ENCODE data around the gene IRF4. TPM values are rescaled to one million over a fixed set of nuclear protein-coding genes. Genes with fewer than 3 reads are reported as not detected.

IRF4 gene
- total RNA-seq, 1 experiment from 2014 or later = not detected

DNA sequence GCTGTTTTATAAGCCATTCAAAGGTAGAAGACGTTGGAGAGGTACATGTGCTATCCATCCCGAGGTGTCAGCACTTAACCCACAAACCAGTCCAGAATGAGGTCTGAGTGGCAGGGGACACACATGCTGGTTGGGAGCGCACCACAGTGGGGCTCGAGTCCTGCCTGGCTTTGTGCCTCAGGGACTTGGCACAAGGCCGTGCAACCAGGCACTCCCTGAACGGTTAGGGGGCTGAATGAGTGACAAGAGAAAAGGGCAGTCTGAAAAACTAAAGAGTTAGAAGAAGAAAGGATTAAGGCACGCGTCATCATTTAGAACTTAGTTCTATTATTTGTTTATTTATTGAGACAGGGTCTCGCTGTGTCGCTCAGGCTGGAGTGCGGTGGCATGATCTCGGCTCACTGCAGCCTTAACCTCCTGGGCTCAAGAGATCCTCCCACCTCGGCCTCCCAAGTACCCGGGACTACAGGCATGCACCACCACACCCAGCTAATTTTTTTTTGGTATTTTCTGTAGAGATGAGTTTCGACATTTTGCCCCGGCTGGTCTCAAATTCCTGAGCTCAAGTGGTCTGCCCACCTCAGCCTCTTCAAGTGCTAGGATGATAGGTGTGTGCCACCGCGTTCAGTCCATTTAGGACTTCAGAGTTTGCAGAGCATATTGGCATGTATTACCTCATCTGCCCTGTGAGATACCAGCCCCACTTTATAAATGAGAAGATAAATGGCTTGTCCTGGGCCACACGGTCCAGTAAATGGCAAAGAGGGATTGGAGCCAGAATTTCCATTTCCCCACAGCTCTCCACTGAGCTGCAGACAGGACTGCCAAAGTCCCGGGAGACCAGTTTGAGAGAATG is 47.4 kb upstream of the IRF4 start:
- no TSS peak for BruUV-seq (replicated peaks)
- H3K36me3 Mint-ChIP-seq (ENCODE audit: insufficient read depth, unreplicated experiment) = no peaks in the 10 kb centered on the region
- H3K27me3 Mint-ChIP-seq (ENCODE audit: unreplicated experiment) = no peaks in the 10 kb centered on the region
- peaks cover 2% of the 10 kb centered on the region for H3K9me3 Mint-ChIP-seq (ENCODE audit: low read depth, unreplicated experiment)
- no peak for DNase-seq
- H3K4me1 Mint-ChIP-seq (ENCODE audit: low read depth, unreplicated experiment) = no peaks in the 10 kb centered on the region
- H3K27ac Mint-ChIP-seq (ENCODE audit: unreplicated experiment) = no peak overlapping the region
- no peak overlapping the region for H3K4me3 Mint-ChIP-seq (ENCODE audit: low read depth, unreplicated experiment)
- intact Hi-C loops (cut with micrococcal nuclease; ENCODE audit: unreplicated experiment) = no loop called here
- TF ChIP-seq, protein P1, sequence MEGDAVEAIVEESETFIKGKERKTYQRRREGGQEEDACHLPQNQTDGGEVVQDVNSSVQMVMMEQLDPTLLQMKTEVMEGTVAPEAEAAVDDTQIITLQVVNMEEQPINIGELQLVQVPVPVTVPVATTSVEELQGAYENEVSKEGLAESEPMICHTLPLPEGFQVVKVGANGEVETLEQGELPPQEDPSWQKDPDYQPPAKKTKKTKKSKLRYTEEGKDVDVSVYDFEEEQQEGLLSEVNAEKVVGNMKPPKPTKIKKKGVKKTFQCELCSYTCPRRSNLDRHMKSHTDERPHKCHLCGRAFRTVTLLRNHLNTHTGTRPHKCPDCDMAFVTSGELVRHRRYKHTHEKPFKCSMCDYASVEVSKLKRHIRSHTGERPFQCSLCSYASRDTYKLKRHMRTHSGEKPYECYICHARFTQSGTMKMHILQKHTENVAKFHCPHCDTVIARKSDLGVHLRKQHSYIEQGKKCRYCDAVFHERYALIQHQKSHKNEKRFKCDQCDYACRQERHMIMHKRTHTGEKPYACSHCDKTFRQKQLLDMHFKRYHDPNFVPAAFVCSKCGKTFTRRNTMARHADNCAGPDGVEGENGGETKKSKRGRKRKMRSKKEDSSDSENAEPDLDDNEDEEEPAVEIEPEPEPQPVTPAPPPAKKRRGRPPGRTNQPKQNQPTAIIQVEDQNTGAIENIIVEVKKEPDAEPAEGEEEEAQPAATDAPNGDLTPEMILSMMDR (IDR thresholded peaks at IDR 0.05; ENCODE audit: unreplicated experiment) = no peak
- CTCF ChIA-PET = no interaction called here

DNA sequence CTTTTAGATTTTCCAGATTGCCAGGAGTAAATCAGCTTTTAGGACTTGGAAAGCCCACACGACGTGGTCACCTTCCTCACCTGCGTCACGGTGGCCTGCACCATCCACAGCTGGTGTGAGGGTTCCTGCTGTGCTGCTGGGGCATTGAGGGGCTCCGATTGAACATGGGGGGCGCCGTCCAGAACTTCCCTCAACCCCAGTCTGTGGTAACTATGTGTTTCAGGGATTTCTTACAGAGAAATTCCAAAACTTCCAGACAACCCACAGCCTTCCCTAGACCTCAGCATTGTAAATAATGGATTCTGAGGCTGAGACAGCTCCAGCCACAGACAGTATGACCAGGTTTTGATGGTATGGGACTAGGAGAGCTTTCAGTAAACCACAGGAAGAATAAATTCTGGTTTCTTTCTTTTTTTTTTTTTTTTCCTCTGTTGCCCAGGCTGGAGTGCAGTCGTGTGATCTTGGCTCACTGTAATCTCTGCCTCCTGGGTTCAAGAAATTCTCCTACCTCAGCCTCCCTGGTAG is 46.7 kb upstream of the IRF4 start:
- DNase-seq = no peak
- Mint-ChIP-seq H3K36me3 (ENCODE audit: insufficient read depth, unreplicated experiment) (no peaks in the 10 kb centered on the region), H3K27me3 (ENCODE audit: unreplicated experiment) (no peaks in the 10 kb centered on the region), H3K27ac (ENCODE audit: unreplicated experiment) (no peak overlapping the region), H3K4me3 (ENCODE audit: low read depth, unreplicated experiment) (no peak overlapping the region), H3K4me1 (ENCODE audit: low read depth, unreplicated experiment) (no peaks in the 10 kb centered on the region), H3K9me3 (ENCODE audit: low read depth, unreplicated experiment) (peaks cover 2% of the 10 kb centered on the region)
- intact Hi-C loops (cut with micrococcal nuclease; ENCODE audit: unreplicated experiment) = no loop called here
- BruUV-seq (replicated peaks) = no TSS peak
- TF ChIP-seq, protein P1 (IDR thresholded peaks at IDR 0.05; ENCODE audit: unreplicated experiment) = no peak
- CTCF ChIA-PET = no interaction called here

DNA sequence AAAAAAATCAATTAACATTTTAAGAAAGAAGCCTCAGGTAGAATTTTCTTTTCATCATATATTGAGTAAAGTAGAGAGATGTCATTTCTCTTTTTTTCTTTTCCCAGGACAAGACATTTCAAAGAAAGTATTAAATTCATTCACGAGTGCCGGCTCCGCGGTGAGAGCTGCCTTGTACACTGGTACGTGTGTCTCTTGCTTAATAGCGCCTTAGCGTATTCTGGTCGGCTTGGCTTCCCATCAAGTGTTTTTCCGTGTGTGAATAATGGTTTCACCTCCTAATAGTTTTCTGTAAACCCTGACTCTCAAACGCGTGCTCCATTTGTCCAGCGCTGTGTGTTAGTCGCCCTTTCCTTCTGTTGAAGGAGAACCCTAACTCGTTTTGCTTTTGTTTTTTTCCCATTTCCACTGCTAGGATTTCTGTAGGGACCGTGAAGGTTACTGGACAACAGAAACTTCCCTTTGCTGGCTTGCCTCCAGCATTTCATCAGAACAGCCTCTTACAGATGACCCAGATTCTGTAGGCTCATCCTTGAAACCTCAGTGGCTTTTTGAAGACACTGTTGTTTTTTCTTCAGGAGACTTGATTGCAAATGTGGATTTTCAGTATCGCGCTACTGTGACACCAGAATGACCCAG is 45.7 kb upstream of the IRF4 start:
- Mint-ChIP-seq H3K36me3 (ENCODE audit: insufficient read depth, unreplicated experiment) (no peaks in the 10 kb centered on the region), H3K9me3 (ENCODE audit: low read depth, unreplicated experiment) (peaks cover 2% of the 10 kb centered on the region), H3K4me1 (ENCODE audit: low read depth, unreplicated experiment) (no peaks in the 10 kb centered on the region), H3K4me3 (ENCODE audit: low read depth, unreplicated experiment) (no peak overlapping the region), H3K27ac (ENCODE audit: unreplicated experiment) (no peak overlapping the region), H3K27me3 (ENCODE audit: unreplicated experiment) (no peaks in the 10 kb centered on the region)
- CTCF ChIA-PET = no interaction called here
- TF ChIP-seq, protein P1 (IDR thresholded peaks at IDR 0.05; ENCODE audit: unreplicated experiment) = no peak
- no TSS peak for BruUV-seq (replicated peaks)
- intact Hi-C loops (cut with micrococcal nuclease; ENCODE audit: unreplicated experiment) = no loop called here
- DNase-seq = no peak

DNA sequence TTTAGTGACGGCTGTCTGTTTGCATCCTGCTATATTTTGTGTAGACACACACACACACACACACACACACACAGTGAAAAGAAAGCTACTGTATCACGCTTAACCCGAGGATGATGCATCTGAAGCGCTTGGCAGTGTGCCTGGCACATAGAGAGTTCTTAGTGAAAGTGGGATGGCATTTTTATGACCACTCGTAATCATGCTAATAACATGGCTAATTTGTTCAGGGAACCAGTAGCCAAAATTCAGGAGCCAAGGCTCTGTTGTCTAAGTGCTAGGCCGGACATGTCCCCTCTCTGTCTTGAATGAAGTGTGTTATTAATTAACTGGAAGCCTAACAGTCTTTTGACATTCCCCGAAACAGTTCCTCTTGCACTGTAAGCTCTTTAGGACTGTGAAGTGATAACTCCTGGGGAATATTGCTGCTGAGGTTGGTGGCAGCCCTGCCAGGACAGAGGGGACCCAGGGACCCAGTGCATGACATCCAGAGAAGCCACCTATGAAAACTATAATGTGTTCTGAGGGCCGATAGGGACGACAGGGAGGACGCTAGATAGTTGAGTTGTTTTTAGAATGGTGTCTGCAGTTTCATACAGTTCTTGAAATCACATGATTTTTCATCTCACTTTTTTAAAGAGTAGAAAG is 45.0 kb upstream of the IRF4 start:
- CTCF ChIA-PET = no interaction called here
- Mint-ChIP-seq H3K4me3 (ENCODE audit: low read depth, unreplicated experiment) (no peak overlapping the region), H3K27ac (ENCODE audit: unreplicated experiment) (no peak overlapping the region), H3K9me3 (ENCODE audit: low read depth, unreplicated experiment) (peaks cover 2% of the 10 kb centered on the region), H3K27me3 (ENCODE audit: unreplicated experiment) (no peaks in the 10 kb centered on the region), H3K4me1 (ENCODE audit: low read depth, unreplicated experiment) (no peaks in the 10 kb centered on the region), H3K36me3 (ENCODE audit: insufficient read depth, unreplicated experiment) (no peaks in the 10 kb centered on the region)
- DNase-seq = no peak
- intact Hi-C loops (cut with micrococcal nuclease; ENCODE audit: unreplicated experiment) = no loop called here
- TF ChIP-seq, protein P1 (IDR thresholded peaks at IDR 0.05; ENCODE audit: unreplicated experiment) = no peak
- no TSS peak for BruUV-seq (replicated peaks)

Measured in Calu3 (cell line).